ENCODE data around the gene SLC7A11. TPM values are rescaled to one million over a fixed set of nuclear protein-coding genes. Genes with fewer than 3 reads are reported as not detected.

SLC7A11 gene
- total RNA-seq, 2 experiments from 2014 or later: 4.4 to 4.9 TPM

- intact Hi-C loops (cut with DNase I, micrococcal nuclease): no loop called here
- H3K4me3 Mint-ChIP-seq: no peak overlapping the region
- H3K27me3 Mint-ChIP-seq: no peaks in the 10 kb centered on the region
- H3K36me3 Mint-ChIP-seq (ENCODE audit: low read depth): no peaks in the 10 kb centered on the region
- H3K4me1 Mint-ChIP-seq: no peaks in the 10 kb centered on the region
- POLR2A ChIA-PET: no interaction called here
- ATAC-seq: no peak
- DNase-seq: no peak
- CTCF ChIA-PET: no interaction called here
- H3K9me3 Mint-ChIP-seq (ENCODE audit: low read depth): no peaks in the 10 kb centered on the region
- H3K27ac Mint-ChIP-seq: no peak overlapping the region
Observed at GRCh38 chr4:138138774-138139173, 103.4 kb downstream of the SLC7A11 start.

DNA sequence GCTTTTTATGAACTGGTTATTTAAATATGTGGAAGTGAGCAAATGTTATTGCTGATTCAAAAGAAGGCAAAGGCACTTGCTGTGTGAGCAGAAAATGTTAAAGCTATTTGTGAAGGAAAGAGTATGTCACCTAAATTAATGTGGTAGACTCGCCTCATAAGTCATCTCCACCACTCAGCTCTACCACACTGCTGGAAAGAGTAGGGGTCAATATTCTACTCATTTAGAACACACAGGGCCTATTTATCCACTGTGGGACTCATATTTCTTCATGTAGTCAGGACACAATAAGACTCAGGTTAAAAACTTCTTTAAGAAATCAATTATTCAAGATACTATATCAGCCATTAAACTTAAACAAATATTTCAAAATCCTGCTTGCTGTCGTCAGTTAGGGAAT, 106.5 kb downstream of the SLC7A11 start:
- intact Hi-C loops (cut with DNase I, micrococcal nuclease): no loop called here
- no peak overlapping the region for H3K4me3 Mint-ChIP-seq
- no peak overlapping the region for H3K27ac Mint-ChIP-seq
- DNase-seq (no peak), ATAC-seq (no peak)
- peaks cover 2% of the 10 kb centered on the region for H3K36me3 Mint-ChIP-seq (ENCODE audit: low read depth)
- ChIA-PET POLR2A (no interaction called here), CTCF (no interaction called here)
- no peaks in the 10 kb centered on the region for H3K27me3 Mint-ChIP-seq
- peaks cover 9% of the 10 kb centered on the region for H3K9me3 Mint-ChIP-seq (ENCODE audit: low read depth)
- H3K4me1 Mint-ChIP-seq: no peaks in the 10 kb centered on the region

DNA sequence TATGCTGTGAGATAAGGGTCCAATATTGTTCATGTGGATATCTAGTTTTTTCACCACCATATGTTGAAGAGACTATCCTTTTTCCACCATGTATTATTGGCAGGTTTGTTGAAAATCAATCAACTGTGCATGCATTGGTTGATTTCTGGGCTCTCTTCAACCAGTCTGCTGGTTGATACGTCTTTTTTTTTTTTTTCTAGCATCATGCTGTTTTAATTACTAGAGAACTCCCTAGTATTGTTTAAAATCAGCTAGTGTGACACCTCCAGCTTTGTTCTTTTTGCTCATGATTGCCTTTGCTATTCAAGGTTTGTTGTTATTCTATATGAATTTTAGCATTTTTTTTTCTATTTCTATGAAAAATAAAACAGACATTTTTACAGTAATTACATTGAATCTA, 123.9 kb downstream of the SLC7A11 start:
- Mint-ChIP-seq H3K27me3 (peaks cover 4% of the 10 kb centered on the region), H3K4me3 (no peak overlapping the region), H3K9me3 (ENCODE audit: low read depth) (peaks cover 4% of the 10 kb centered on the region), H3K36me3 (ENCODE audit: low read depth) (no peaks in the 10 kb centered on the region), H3K4me1 (no peaks in the 10 kb centered on the region), H3K27ac (no peak overlapping the region)
- ChIA-PET CTCF (interaction anchor here (0.7 kb wide), 1 partner anchor 684 kb away, joined by 3 read pairs; no protein-coding TSS in a partner anchor), POLR2A (no interaction called here)
- DNase-seq (no peak), ATAC-seq (no peak)
- intact Hi-C loops (cut with DNase I, micrococcal nuclease): no loop called here

DNA sequence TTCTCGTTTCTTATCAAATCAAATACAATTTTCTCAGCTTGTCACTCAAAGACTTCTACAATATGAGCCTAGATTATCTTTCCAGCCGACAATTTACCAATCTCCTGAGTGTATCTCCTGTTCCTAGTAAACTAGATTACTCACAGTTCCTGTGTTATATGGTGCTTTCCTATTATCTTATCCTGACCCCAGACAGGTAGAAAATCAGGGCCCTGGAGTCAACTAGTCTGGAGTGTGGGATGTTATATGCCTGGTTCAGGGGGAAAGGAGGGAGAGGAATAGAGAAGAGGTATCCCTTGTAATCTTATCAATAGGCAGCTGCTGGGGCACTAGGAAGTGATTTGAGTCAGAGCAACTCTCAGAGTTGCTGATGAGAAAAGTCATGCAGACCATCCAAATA, 127.1 kb downstream of the SLC7A11 start:
- no peak for ATAC-seq
- no peaks in the 10 kb centered on the region for H3K36me3 Mint-ChIP-seq (ENCODE audit: low read depth)
- H3K4me1 Mint-ChIP-seq: no peaks in the 10 kb centered on the region
- ChIA-PET CTCF (no interaction called here), POLR2A (no interaction called here)
- no peak overlapping the region for H3K27ac Mint-ChIP-seq
- intact Hi-C loops (cut with DNase I, micrococcal nuclease): no loop called here
- DNase-seq: no peak
- no peaks in the 10 kb centered on the region for H3K9me3 Mint-ChIP-seq (ENCODE audit: low read depth)
- H3K4me3 Mint-ChIP-seq: no peak overlapping the region
- peaks cover 7% of the 10 kb centered on the region for H3K27me3 Mint-ChIP-seq

DNA sequence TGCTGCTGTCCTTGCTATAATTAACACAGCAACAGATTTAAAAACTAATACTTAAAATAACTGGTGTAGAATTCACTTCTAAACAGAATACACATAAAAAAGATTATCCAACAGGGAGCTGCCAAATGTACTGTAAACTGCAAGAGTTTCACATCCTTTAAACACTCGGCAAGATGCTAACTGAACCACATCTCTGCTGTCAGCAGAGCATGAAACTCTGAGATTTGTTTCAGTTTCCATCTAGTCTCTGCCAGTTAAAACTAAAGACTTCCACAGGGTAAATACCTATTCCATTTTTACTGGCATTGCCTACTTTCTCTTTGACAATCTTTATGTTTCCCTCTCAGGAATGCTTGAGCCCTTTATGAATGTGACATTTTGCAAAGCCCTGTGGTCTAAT, 127.7 kb downstream of the SLC7A11 start:
- Mint-ChIP-seq H3K9me3 (ENCODE audit: low read depth) (no peaks in the 10 kb centered on the region), H3K4me1 (no peaks in the 10 kb centered on the region), H3K27me3 (peaks cover 7% of the 10 kb centered on the region), H3K36me3 (ENCODE audit: low read depth) (no peaks in the 10 kb centered on the region), H3K27ac (no peak overlapping the region), H3K4me3 (no peak overlapping the region)
- ChIA-PET POLR2A (no interaction called here), CTCF (interaction anchor here (0.7 kb wide), 1 partner anchor 589 kb away, joined by 4 read pairs; no protein-coding TSS in a partner anchor)
- no peak for ATAC-seq
- intact Hi-C loops (cut with DNase I, micrococcal nuclease): no loop called here
- DNase-seq: no peak
